ENCODE data around the gene ETHE1.
"Not testable (repeated sequence)": the region's sequence is repeated elsewhere in the genome, so short reads cannot be mapped to it uniquely, and the experiment has no call there.

The ETHE1 gene

DNA sequence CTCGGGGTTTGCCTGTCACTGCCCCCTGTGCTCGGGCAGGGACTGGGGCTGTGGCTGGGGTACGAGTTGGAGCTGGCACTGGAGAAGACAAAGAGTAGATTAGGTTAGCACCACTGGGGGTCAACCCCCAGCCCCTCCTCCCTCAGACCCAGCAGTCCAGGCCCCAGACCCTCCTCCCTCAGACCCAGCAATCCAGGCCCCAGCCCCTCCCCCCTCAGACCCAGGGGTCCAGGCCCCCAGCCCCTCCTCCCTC, 25.1 kb upstream of the ETHE1 start:
- no peak overlapping the region for H3K4me3 ChIP-seq (ENCODE audit: low read depth, low read length)
- TF ChIP-seq, protein P1, sequence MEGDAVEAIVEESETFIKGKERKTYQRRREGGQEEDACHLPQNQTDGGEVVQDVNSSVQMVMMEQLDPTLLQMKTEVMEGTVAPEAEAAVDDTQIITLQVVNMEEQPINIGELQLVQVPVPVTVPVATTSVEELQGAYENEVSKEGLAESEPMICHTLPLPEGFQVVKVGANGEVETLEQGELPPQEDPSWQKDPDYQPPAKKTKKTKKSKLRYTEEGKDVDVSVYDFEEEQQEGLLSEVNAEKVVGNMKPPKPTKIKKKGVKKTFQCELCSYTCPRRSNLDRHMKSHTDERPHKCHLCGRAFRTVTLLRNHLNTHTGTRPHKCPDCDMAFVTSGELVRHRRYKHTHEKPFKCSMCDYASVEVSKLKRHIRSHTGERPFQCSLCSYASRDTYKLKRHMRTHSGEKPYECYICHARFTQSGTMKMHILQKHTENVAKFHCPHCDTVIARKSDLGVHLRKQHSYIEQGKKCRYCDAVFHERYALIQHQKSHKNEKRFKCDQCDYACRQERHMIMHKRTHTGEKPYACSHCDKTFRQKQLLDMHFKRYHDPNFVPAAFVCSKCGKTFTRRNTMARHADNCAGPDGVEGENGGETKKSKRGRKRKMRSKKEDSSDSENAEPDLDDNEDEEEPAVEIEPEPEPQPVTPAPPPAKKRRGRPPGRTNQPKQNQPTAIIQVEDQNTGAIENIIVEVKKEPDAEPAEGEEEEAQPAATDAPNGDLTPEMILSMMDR (IDR thresholded peaks at IDR 0.05; ENCODE audit: low read depth, low read length, missing control alignments), result no peak
- DNase-seq (ENCODE audit: low read depth), result no peak

DNA sequence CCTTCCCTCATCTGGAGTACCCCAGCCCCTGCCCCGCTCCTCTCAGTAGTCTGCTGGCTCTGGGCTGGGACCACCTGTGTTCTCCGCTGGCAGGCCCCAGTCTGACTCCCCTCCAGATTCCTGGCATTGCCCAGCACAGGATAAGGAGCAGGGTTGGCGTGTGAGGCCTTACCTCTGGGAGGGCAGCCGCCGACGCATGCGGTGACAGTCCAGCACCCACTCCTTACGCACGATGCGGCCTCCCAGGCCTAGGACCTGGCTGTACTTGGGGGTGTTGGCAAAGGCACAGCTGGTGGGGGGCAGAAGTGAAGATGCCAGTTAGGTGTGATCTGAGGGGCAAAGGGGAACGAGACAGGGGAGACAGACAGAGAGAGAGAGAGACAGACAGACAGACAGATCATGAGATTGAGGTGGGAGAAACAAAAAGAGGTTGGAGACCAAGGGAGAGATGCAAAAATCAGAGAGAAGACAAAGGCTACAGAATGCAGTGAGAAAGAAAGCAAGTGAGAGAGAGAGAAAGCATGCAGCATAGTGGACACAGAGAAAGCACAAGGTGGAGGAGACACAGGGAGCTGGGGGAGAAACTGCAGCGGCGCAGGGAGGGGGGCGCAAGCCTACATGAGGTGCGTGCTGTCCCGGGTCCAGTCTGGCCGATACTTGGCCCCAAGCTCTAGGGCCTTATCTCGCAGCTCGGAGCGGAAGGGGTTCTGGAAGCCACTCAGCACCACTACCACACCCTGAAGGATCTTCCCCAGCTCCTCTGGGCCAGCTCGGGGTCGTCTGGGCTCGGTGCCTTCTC, 24.6 kb upstream of the ETHE1 start:
- TF ChIP-seq, protein P1 (IDR thresholded peaks at IDR 0.05; ENCODE audit: low read depth, low read length, missing control alignments), result no peak
- DNase-seq (ENCODE audit: low read depth), result no peak

GRCh38 chr19:43548706-43549105, 21.7 kb upstream of the ETHE1 start:
- DNase-seq (ENCODE audit: low read depth), result no peak
- no peak overlapping the region for H3K4me3 ChIP-seq (ENCODE audit: low read depth, low read length)
- TF ChIP-seq, protein P1 (IDR thresholded peaks at IDR 0.05; ENCODE audit: low read depth, low read length, missing control alignments), result no peak

More for the DNA sequence above, 24.6 kb upstream of the ETHE1 start:
- no peak overlapping the region for H3K4me3 ChIP-seq (ENCODE audit: low read depth, low read length)

DNA sequence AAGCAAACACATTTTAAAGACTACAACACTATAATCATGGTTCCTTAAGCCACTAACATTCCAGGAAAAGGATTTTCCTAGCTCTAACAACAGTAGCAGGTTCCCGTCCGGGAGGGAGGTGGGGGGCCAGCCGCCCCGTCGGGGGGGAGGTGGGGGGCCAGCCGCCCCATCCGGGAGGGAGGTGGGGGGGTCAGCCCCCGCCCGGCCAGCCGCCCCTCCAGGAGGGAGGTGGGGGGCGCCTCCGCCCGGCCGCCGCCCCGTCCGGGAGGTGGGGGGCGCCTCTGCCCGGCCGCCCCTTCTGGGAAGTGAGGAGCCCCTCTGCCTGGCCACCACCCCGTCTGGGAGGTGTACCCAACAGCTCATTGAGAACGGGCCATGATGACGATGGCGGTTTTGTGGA, 20.9 kb upstream of the ETHE1 start:
- H3K4me3 ChIP-seq (ENCODE audit: low read depth, low read length); DNase-seq (ENCODE audit: low read depth): not testable (repeated sequence)

- H3K4me3 ChIP-seq (ENCODE audit: low read depth, low read length), result no peak overlapping the region
- TF ChIP-seq, protein P1 (IDR thresholded peaks at IDR 0.05; ENCODE audit: low read depth, low read length, missing control alignments), result no peak
- DNase-seq (ENCODE audit: low read depth), result no peak
These were observed 19.6 kb upstream of the ETHE1 start for GRCh38 chr19:43546581-43546980.

DNA sequence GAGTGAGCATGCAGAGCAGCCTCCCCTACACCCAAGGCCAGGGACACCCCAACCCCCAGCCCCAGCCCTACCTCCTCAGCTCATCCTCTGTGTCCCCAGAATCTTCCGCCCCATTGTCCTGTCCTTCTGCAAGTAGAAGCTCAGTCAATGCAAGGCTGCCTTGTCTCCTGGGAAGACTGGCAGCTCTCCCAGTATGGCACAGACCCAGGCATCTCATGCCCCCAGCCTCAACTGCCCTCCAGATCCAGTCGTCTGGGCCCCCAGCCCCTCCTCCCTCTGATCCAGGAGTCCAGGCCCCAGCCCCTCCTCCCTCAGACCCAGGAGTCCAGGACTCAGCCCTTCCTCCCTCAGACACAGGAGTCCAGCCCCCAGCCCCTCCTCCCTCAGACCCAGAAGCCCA, 19.0 kb upstream of the ETHE1 start:
- H3K4me3 ChIP-seq (ENCODE audit: low read depth, low read length), result no peak overlapping the region
- TF ChIP-seq, protein P1 (IDR thresholded peaks at IDR 0.05; ENCODE audit: low read depth, low read length, missing control alignments), result no peak
- DNase-seq (ENCODE audit: low read depth), result no peak

DNA sequence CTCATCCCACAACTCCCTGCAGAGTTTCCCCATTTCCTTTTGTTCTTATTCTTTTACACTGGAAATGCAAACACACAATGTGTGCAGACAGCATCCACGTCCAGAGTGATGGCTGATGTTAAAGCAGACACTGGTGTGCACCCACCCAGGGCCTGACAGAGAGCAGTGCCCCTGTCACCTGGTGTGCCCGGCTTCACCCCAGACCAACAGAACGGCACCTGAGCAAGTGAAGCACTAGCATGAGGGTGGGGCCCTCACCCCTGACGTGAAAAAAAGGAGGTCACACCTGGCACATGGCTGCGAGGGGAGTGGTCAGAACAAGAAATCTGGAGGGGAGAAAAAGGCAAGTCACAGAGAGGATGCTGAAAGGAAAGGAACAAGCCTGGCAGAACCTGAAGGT, 18.3 kb upstream of the ETHE1 start:
- TF ChIP-seq, protein P1 (IDR thresholded peaks at IDR 0.05; ENCODE audit: low read depth, low read length, missing control alignments), result no peak
- DNase-seq (ENCODE audit: low read depth), result no peak
- H3K4me3 ChIP-seq (ENCODE audit: low read depth, low read length), result no peak overlapping the region
